Activated CD8-positive, alpha-beta T cell treated with anti-CD3 and anti-CD28 coated beads, Interleukin-2, amount 10 ng/mL, durations not matched to agents 7 days and 5 days (primary cell): ENCODE data around the gene JPH3. TPM values are rescaled to one million over a fixed set of nuclear protein-coding genes. Genes with fewer than 3 reads are reported as not detected.

Experiments used
- ATAC-seq: fragments of 150-1000 bp; cut with Tn5 transposase; one replicate; pipeline ENCODE4 v1.10.0; 2021; ENCODE audit warnings: moderate library complexity
- CTCF ChIA-PET: fragments of 350-600 bp; sonication (Branson Sonifier 250); formaldehyde crosslinking; loops from one replicate; lab custom pipeline; 2021; ENCODE audit warnings: antibody characterized with exemption; lab: Charles Lee
- POLR2A ChIA-PET: fragments of 350-600 bp; sonication (Branson Sonifier 250); formaldehyde crosslinking; loops from one replicate; lab custom pipeline; 2021; ENCODE audit warnings: antibody characterized with exemption; lab: Charles Lee
- DNase-seq: peaks from one replicate; pipeline ENCODE4 v3.0.0-alpha.2; 2020
- H3K27ac Mint-ChIP-seq: one replicate; pipeline ENCODE4 v1.8.0; 2021; ENCODE audit warnings: mild to moderate bottlenecking, mixed read lengths
- H3K27me3 Mint-ChIP-seq: one replicate; pipeline ENCODE4 v1.8.0; 2021; ENCODE audit warnings: low read depth, mixed read lengths
- H3K36me3 Mint-ChIP-seq: one replicate; pipeline ENCODE4 v1.8.0; 2021; ENCODE audit warnings: low read depth, mixed read lengths
- H3K4me1 Mint-ChIP-seq: one replicate; pipeline ENCODE4 v1.8.0; 2021; ENCODE audit warnings: low read depth, mixed read lengths
- H3K4me3 Mint-ChIP-seq: one replicate; pipeline ENCODE4 v1.8.0; 2021; ENCODE audit warnings: mild to moderate bottlenecking, mixed read lengths
- H3K9me3 Mint-ChIP-seq: one replicate; pipeline ENCODE4 v1.8.0; 2022; ENCODE audit warnings: mixed read lengths; ENCODE audit not compliant: insufficient read depth
- total RNA-seq, 2 experiments: library from RNA; stranded (reverse); gene quantifications; one replicate each; pipeline ENCODE4 v1.2.3, GENCODE V29; 2021

The JPH3 gene
- total RNA-seq, 2 experiments from 2014 or later = not detected

GRCh38 chr16:87697792-87698191 lies 95.5 kb downstream of the JPH3 start:
- ATAC-seq = no peak
- H3K4me3 Mint-ChIP-seq = no peak overlapping the region
- peaks cover 34% of the 10 kb centered on the region for H3K4me1 Mint-ChIP-seq
- CTCF ChIA-PET = no interaction called here
- POLR2A ChIA-PET = no interaction called here
- H3K9me3 Mint-ChIP-seq = no peaks in the 10 kb centered on the region
- no peaks in the 10 kb centered on the region for H3K27me3 Mint-ChIP-seq
- no peak overlapping the region for H3K27ac Mint-ChIP-seq
- peaks cover 25% of the 10 kb centered on the region for H3K36me3 Mint-ChIP-seq
- DNase-seq = no peak

GRCh38 chr16:87698241-87698640 lies 95.9 kb downstream of the JPH3 start:
- no peak overlapping the region for H3K4me3 Mint-ChIP-seq
- ChIA-PET POLR2A (no interaction called here), CTCF (no interaction called here)
- H3K9me3 Mint-ChIP-seq = no peaks in the 10 kb centered on the region
- no peaks in the 10 kb centered on the region for H3K27me3 Mint-ChIP-seq
- ATAC-seq = no peak
- peak overlapping the region; percentile 14 for H3K27ac Mint-ChIP-seq
- H3K4me1 Mint-ChIP-seq = peaks cover 39% of the 10 kb centered on the region
- H3K36me3 Mint-ChIP-seq = peaks cover 28% of the 10 kb centered on the region
- DNase-seq = no peak

- H3K9me3 Mint-ChIP-seq = no peaks in the 10 kb centered on the region
- ChIA-PET CTCF (no interaction called here), POLR2A (no interaction called here)
- DNase-seq (no peak), ATAC-seq (no peak)
- peaks cover 44% of the 10 kb centered on the region for H3K4me1 Mint-ChIP-seq
- no peaks in the 10 kb centered on the region for H3K27me3 Mint-ChIP-seq
- H3K27ac Mint-ChIP-seq = peak overlapping the region; percentile 25
- H3K4me3 Mint-ChIP-seq = no peak overlapping the region
- peaks cover 33% of the 10 kb centered on the region for H3K36me3 Mint-ChIP-seq
Observed at GRCh38 chr16:87698676-87699199, 96.4 kb downstream of the JPH3 start.

- Mint-ChIP-seq H3K4me1 (peaks cover 52% of the 10 kb centered on the region), H3K9me3 (no peaks in the 10 kb centered on the region), H3K27me3 (no peaks in the 10 kb centered on the region), H3K4me3 (no peak overlapping the region), H3K27ac (peak overlapping the region; percentile 34), H3K36me3 (peaks cover 40% of the 10 kb centered on the region)
- POLR2A ChIA-PET = interaction anchor here (1.1 to 1.8 kb wide), 2 partner anchors 10 to 65 kb away, joined by 3 to 6 read pairs; partner anchors contain the start of gene KLHDC4
- peak; percentile 35 for DNase-seq
- CTCF ChIA-PET = interaction anchor here (1.1 kb wide), 1 partner anchor 79 kb away, joined by 3 read pairs; no protein-coding TSS in a partner anchor
- ATAC-seq = no peak
Observed at GRCh38 chr16:87700406-87701077, 98.2 kb downstream of the JPH3 start.

- POLR2A ChIA-PET = interaction anchor here (1.1 to 1.8 kb wide), 2 partner anchors 9 to 65 kb away, joined by 3 to 6 read pairs; partner anchors contain the start of gene KLHDC4
Observed at GRCh38 chr16:87701078-87701460, 98.8 kb downstream of the JPH3 start.

GRCh38 chr16:87701505-87701921 lies 99.2 kb downstream of the JPH3 start:
- DNase-seq (no peak), ATAC-seq (no peak)
- H3K27ac Mint-ChIP-seq = peak overlapping the region; percentile 46
- H3K4me3 Mint-ChIP-seq = no peak overlapping the region
- no peaks in the 10 kb centered on the region for H3K9me3 Mint-ChIP-seq
- H3K36me3 Mint-ChIP-seq = peaks cover 40% of the 10 kb centered on the region
- ChIA-PET CTCF (interaction anchor here (1.8 to 2.3 kb wide), 2 partner anchors 65 to 67 kb away, joined by 7 to 11 read pairs; no protein-coding TSS in a partner anchor), POLR2A (interaction anchor here (1.1 to 1.8 kb wide), 2 partner anchors 9 to 64 kb away, joined by 3 to 6 read pairs; partner anchors contain the start of gene KLHDC4)
- no peaks in the 10 kb centered on the region for H3K27me3 Mint-ChIP-seq
- H3K4me1 Mint-ChIP-seq = peaks cover 52% of the 10 kb centered on the region

More at GRCh38 chr16:87701078-87701460, 98.8 kb downstream of the JPH3 start:
- Mint-ChIP-seq H3K4me3 (no peak overlapping the region), H3K4me1 (peaks cover 52% of the 10 kb centered on the region), H3K27ac (peak overlapping the region; percentile 34), H3K9me3 (no peaks in the 10 kb centered on the region), H3K36me3 (peaks cover 40% of the 10 kb centered on the region), H3K27me3 (no peaks in the 10 kb centered on the region)
- CTCF ChIA-PET = interaction anchor here (1.1 to 2.3 kb wide), 2 partner anchors 65 to 78 kb away, joined by 3 to 11 read pairs; no protein-coding TSS in a partner anchor
- DNase-seq = no peak
- ATAC-seq = no peak

GRCh38 chr16:87702325-87702811 lies 100.1 kb downstream of the JPH3 start:
- no peaks in the 10 kb centered on the region for H3K9me3 Mint-ChIP-seq
- H3K27me3 Mint-ChIP-seq = no peaks in the 10 kb centered on the region
- peak overlapping the region; percentile 79 for H3K27ac Mint-ChIP-seq
- peaks cover 52% of the 10 kb centered on the region for H3K4me1 Mint-ChIP-seq
- peak overlapping the region; percentile 19 for H3K4me3 Mint-ChIP-seq
- POLR2A ChIA-PET = interaction anchor here (1.8 kb wide), 1 partner anchor 63 kb away, joined by 6 read pairs; the partner anchor contains the start of gene KLHDC4
- DNase-seq (peak; percentile 66), ATAC-seq (peak; percentile 76)
- CTCF ChIA-PET = interaction anchor here (0.9 to 2.3 kb wide), 3 partner anchors 66 to 254 kb away, joined by 3 to 11 read pairs (median 7); no protein-coding TSS in a partner anchor
- peaks cover 36% of the 10 kb centered on the region for H3K36me3 Mint-ChIP-seq

GRCh38 chr16:87703071-87703470 lies 100.8 kb downstream of the JPH3 start:
- no peak for DNase-seq
- Mint-ChIP-seq H3K4me3 (peak overlapping the region; percentile 19), H3K36me3 (peaks cover 37% of the 10 kb centered on the region), H3K27me3 (no peaks in the 10 kb centered on the region), H3K9me3 (no peaks in the 10 kb centered on the region), H3K27ac (peak overlapping the region; percentile 67), H3K4me1 (peaks cover 51% of the 10 kb centered on the region)
- CTCF ChIA-PET = interaction anchor here (1.8 to 2.3 kb wide), 2 partner anchors 66 to 67 kb away, joined by 7 to 11 read pairs; no protein-coding TSS in a partner anchor
- ATAC-seq = no peak
- POLR2A ChIA-PET = no interaction called here

GRCh38 chr16:87703835-87704375 lies 101.6 kb downstream of the JPH3 start:
- H3K4me3 Mint-ChIP-seq = no peak overlapping the region
- peaks cover 37% of the 10 kb centered on the region for H3K36me3 Mint-ChIP-seq
- H3K27ac Mint-ChIP-seq = peak overlapping the region; percentile 67
- no peaks in the 10 kb centered on the region for H3K9me3 Mint-ChIP-seq
- H3K27me3 Mint-ChIP-seq = no peaks in the 10 kb centered on the region
- POLR2A ChIA-PET = no interaction called here
- peaks cover 47% of the 10 kb centered on the region for H3K4me1 Mint-ChIP-seq
- no peak for ATAC-seq
- CTCF ChIA-PET = no interaction called here
- no peak for DNase-seq

- CTCF ChIA-PET = interaction anchor here (0.7 kb wide), 1 partner anchor 74 kb away, joined by 3 read pairs; no protein-coding TSS in a partner anchor
- POLR2A ChIA-PET = no interaction called here
- Mint-ChIP-seq H3K27ac (no peak overlapping the region), H3K27me3 (no peaks in the 10 kb centered on the region), H3K4me3 (no peak overlapping the region), H3K36me3 (peaks cover 38% of the 10 kb centered on the region), H3K9me3 (no peaks in the 10 kb centered on the region), H3K4me1 (peaks cover 42% of the 10 kb centered on the region)
- ATAC-seq (no peak), DNase-seq (no peak)
Observed at GRCh38 chr16:87704754-87705353, 102.5 kb downstream of the JPH3 start.

- Mint-ChIP-seq H3K9me3 (no peaks in the 10 kb centered on the region), H3K27me3 (no peaks in the 10 kb centered on the region), H3K4me3 (no peak overlapping the region), H3K4me1 (peaks cover 36% of the 10 kb centered on the region), H3K27ac (no peak overlapping the region), H3K36me3 (peaks cover 41% of the 10 kb centered on the region)
- CTCF ChIA-PET = no interaction called here
- POLR2A ChIA-PET = interaction anchor here (1.1 kb wide), 1 partner anchor 60 kb away, joined by 4 read pairs; the partner anchor contains the start of gene KLHDC4
- ATAC-seq (no peak), DNase-seq (no peak)
Observed at GRCh38 chr16:87705771-87706277, 103.5 kb downstream of the JPH3 start.
